Neural cell (in vitro differentiated cells): ENCODE results near the gene ENKUR. TPM values are rescaled to one million over a fixed set of nuclear protein-coding genes. Genes with fewer than 3 reads are reported as not detected.

Experiments used
- H2AFZ ChIP-seq: fragments of 200-600, 300-800 bp; sonication (generic), shearing (Covaris generic); 2 replicates; pipeline ENCODE4 v1.6.0; 2014; ENCODE audit warnings: low read depth, mild to moderate bottlenecking, antibody characterized with exemption, low read length, moderate library complexity
- H3F3A ChIP-seq: fragments of 200-600 bp; shearing (Covaris generic); 2 replicates; pipeline ENCODE4 v1.6.1; 2016; ENCODE audit warnings: mild to moderate bottlenecking, moderate library complexity, mixed read lengths, antibody characterized with exemption, low read length; ENCODE audit not compliant: insufficient read depth, poor library complexity, severe bottlenecking
- H3K27ac ChIP-seq: fragments of 200-600, 300-800 bp; sonication (generic), shearing (Covaris generic); 2 replicates; pipeline ENCODE4 v1.5.1; 2014; ENCODE audit warnings: mild to moderate bottlenecking, low read length, moderate library complexity
- H3K27me3 ChIP-seq: fragments of 300-800, 200-600 bp; sonication (generic), shearing (Covaris generic); 2 replicates; pipeline ENCODE4 v1.6.0; 2014; ENCODE audit warnings: mild to moderate bottlenecking, low read depth, low read length, moderate library complexity; ENCODE audit not compliant: insufficient read depth
- H3K36me3 ChIP-seq: fragments of 300-800, 200-600 bp; sonication (generic), shearing (Covaris generic); 2 replicates; pipeline ENCODE4 v1.5.1; 2014; ENCODE audit warnings: mild to moderate bottlenecking, antibody characterized with exemption, low read length, moderate library complexity; ENCODE audit not compliant: insufficient read depth
- H3K4me2 ChIP-seq: fragments of 300-800, 200-600 bp; sonication (generic), shearing (Covaris generic); 2 replicates; pipeline ENCODE4 v1.6.0; 2014; ENCODE audit warnings: mild to moderate bottlenecking, low read length
- H3K4me3 ChIP-seq: fragments of 300-800, 200-600 bp; sonication (generic), shearing (Covaris generic); 2 replicates; pipeline ENCODE4 v1.5.1; 2014; ENCODE audit warnings: mild to moderate bottlenecking, low read length, moderate library complexity
- H3K79me2 ChIP-seq: fragments of 200-600 bp; shearing (Covaris generic); replicated peaks from 2 replicates; pipeline ENCODE4 v1.6.0; 2014; ENCODE audit warnings: mild to moderate bottlenecking, low read length, moderate library complexity; ENCODE audit not compliant: insufficient read depth
- H3K9ac ChIP-seq: fragments of 300-800, 200-600 bp; sonication (generic), shearing (Covaris generic); 2 replicates; pipeline ENCODE4 v1.6.1; 2016; ENCODE audit warnings: mild to moderate bottlenecking, low read length, mixed read lengths
- H3K9me2 ChIP-seq: fragments of 200-600 bp; shearing (Covaris generic); 2 replicates; pipeline ENCODE4 v1.6.1; 2016; ENCODE audit warnings: mild to moderate bottlenecking, low read length, mixed read lengths; ENCODE audit not compliant: insufficient read depth
- H3K9me3 ChIP-seq: fragments of 200-600, 300-800 bp; sonication (generic), shearing (Covaris generic); 2 replicates; pipeline ENCODE4 v1.6.1; 2016; ENCODE audit warnings: mild to moderate bottlenecking, mixed run types, low read length, moderate library complexity, mixed read lengths
- H4K20me1 ChIP-seq: fragments of 200-600 bp; shearing (Covaris generic); 2 replicates; pipeline ENCODE4 v1.6.1; 2016; ENCODE audit warnings: mild to moderate bottlenecking, mixed run types; ENCODE audit not compliant: insufficient read depth
- CTCF ChIP-seq: fragments of 450-650 bp; IDR thresholded peaks from 2 replicates; pipeline ENCODE4 v1.5.1; 2014; ENCODE audit warnings: antibody characterized with exemption, mild to moderate bottlenecking, moderate library complexity; ENCODE audit not compliant: poor library complexity, severe bottlenecking
- EP300 ChIP-seq: fragments of 450-650 bp; conservative IDR thresholded peaks from 2 replicates; pipeline ENCODE4 v1.6.1; 2014; ENCODE audit warnings: antibody characterized with exemption, mild to moderate bottlenecking, moderate library complexity; ENCODE audit not compliant: poor library complexity, severe bottlenecking
- EZH2 ChIP-seq: fragments of 200-600, 300-800 bp; shearing (Covaris generic), sonication (generic); IDR thresholded peaks from 2 replicates; pipeline ENCODE4 v1.6.1; 2014; ENCODE audit warnings: antibody characterized with exemption, low read length, borderline replicate concordance, mild to moderate bottlenecking; ENCODE audit not compliant: insufficient read depth, poor library complexity, severe bottlenecking
- MXI1 ChIP-seq: fragments of 450-650 bp; conservative IDR thresholded peaks from 2 replicates; pipeline ENCODE4 v1.6.1; 2014; ENCODE audit warnings: antibody characterized with exemption, mild to moderate bottlenecking; ENCODE audit not compliant: poor library complexity, severe bottlenecking
- POLR2AphosphoS5 ChIP-seq: IDR thresholded peaks from 2 replicates; pipeline ENCODE4 v1.6.1; 2012
- RAD21 ChIP-seq: fragments of 450-650 bp; conservative IDR thresholded peaks from 2 replicates; pipeline ENCODE4 v1.6.1; 2014; ENCODE audit warnings: antibody characterized with exemption, mild to moderate bottlenecking, moderate library complexity
- REST ChIP-seq: IDR thresholded peaks from 2 replicates; pipeline ENCODE4 v1.6.1; 2012; ENCODE audit warnings: borderline replicate concordance
- SMC3 ChIP-seq: fragments of 450-650 bp; conservative IDR thresholded peaks from 2 replicates; pipeline ENCODE4 v1.6.1; 2014; ENCODE audit warnings: antibody characterized with exemption, mild to moderate bottlenecking, moderate library complexity; ENCODE audit not compliant: poor library complexity
- TAF1 ChIP-seq: IDR thresholded peaks from 2 replicates; pipeline ENCODE4 v1.6.1; 2012; ENCODE audit warnings: low read depth
- polyA plus RNA-seq: library from polyadenylated mRNA; depleted of rRNA; stranded (reverse); fragments of >200 nt; gene quantifications from 2 replicates; pipeline ENCODE4 v1.2.3, GENCODE V29; 2014

ENKUR gene
- polyA plus RNA-seq, 1 donor from 2014 or later, result 2.6 TPM

DNA sequence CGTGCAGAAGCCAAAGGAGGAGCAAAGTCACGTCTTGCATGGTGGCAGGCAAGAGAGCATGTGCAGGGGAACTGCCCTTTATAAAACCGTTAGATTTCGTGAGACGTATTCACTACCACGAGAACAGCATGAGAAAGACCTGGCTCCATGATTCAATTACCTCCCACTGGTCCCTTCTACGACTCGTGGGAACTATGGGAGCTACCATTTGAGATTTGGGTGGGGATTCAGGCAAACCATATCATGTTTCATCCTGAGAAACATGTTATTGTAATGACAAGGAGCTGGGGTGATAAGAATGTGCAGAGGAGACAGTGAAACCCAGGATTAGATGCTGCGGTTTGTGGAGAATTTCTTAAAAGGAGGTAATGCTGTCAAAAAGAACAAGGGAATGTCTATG lies 34.4 kb upstream of the ENKUR start:
- Histone ChIP-seq H3K9me2 (no peaks in the 10 kb centered on the region), H3K9ac (no peak overlapping the region), H2AFZ (no peak overlapping the region), H3K79me2 (no peaks in the 10 kb centered on the region), H3K9me3 (no peaks in the 10 kb centered on the region), H3K27ac (no peak overlapping the region), H4K20me1 (no peaks in the 10 kb centered on the region), H3K36me3 (no peaks in the 10 kb centered on the region), H3F3A (no peaks in the 10 kb centered on the region), H3K4me3 (no peak overlapping the region), H3K27me3 (no peaks in the 10 kb centered on the region), H3K4me2 (no peak overlapping the region)
- TF ChIP-seq REST (no peak), POLR2AphosphoS5 (no peak), EZH2 (no peak), EP300 (no peak), SMC3 (no peak), RAD21 (no peak), TAF1 (no peak), CTCF (no peak), MXI1 (no peak)

DNA sequence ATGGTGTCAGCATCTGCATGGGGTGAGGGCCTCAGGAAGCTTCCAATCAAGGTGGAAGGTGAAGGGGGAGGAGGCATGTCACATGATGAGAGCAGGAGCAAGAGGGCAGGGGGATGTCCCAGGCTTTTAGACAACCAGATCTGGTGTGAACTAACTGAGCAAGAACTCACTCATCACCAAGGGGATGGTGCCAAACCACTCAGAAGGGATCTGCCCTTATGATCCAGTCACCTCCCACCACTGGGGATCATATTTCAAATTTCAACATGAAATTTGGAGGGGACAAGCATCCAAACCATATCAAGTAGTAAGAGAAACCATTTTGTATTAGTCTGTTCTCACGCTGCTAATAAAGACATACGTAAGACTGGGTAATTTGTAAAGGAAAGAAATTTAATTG lies 34.0 kb upstream of the ENKUR start:
- Histone ChIP-seq H3K9me2 (no peaks in the 10 kb centered on the region), H2AFZ (no peak overlapping the region), H3F3A (no peaks in the 10 kb centered on the region), H3K27me3 (no peaks in the 10 kb centered on the region), H3K27ac (no peak overlapping the region), H3K79me2 (no peaks in the 10 kb centered on the region), H4K20me1 (no peaks in the 10 kb centered on the region), H3K9ac (no peak overlapping the region), H3K4me2 (no peak overlapping the region), H3K36me3 (no peaks in the 10 kb centered on the region), H3K4me3 (no peak overlapping the region), H3K9me3 (no peaks in the 10 kb centered on the region)
- TF ChIP-seq MXI1 (no peak), EZH2 (no peak), SMC3 (no peak), REST (no peak), CTCF (no peak), EP300 (no peak), TAF1 (no peak), RAD21 (no peak), POLR2AphosphoS5 (no peak)
